K562 (cell line): ENCODE results near the gene HSD17B12. TPM values are rescaled to one million over a fixed set of nuclear protein-coding genes. Genes with fewer than 3 reads are reported as not detected.

Source experiments
- ATAC-seq: fragments of 200-7000 bp; cut with Tn5 transposase; 3 replicates; pipeline ENCODE4 v1.9.1; 2020; ENCODE audit warnings: moderate library complexity
- BruUV-seq: library from RNA; stranded (reverse); fragments of 400-500 nt; replicated peaks from 2 replicates; lab custom pipeline; 2021; lab: Mats Ljungman, UMichigan
- CTCF ChIA-PET: fragments of 300-600 bp; formaldehyde crosslinking; extraction: SDS; loops from one replicate; lab custom pipeline; 2021; ENCODE audit warnings: low intra/inter-chr PET ratio; lab: Yijun Ruan, JAX
- POLR2A ChIA-PET: fragments of 300-600, 350-650 bp; sonication (Branson Sonifier 250); formaldehyde crosslinking; extraction: SDS; loops from one replicate; lab custom pipeline; 2021; ENCODE audit warnings: antibody characterized with exemption, inconsistent platforms; lab: Yijun Ruan, JAX
- DNase-seq, 4 experiments: peaks; one replicate each; pipeline versions ENCODE4 v3.0.0 to v3.0.0-alpha.2; 2011 to 2018; ENCODE audit warnings: low spot score in 3 of 4, mixed read lengths in 3 of 4; ENCODE audit errors: extremely low read depth in 1 of 4
- FAIRE-seq: peaks from 2 replicates; lab custom pipeline; 2011; peaks lifted over from hg19 to GRCh38; lab: Jason Lieb, UNC
- H2AFZ ChIP-seq: 2 replicates; pipeline ENCODE4 v1.6.0; 2011; ENCODE audit warnings: low read depth, low read length, control low read depth, inconsistent platforms
- H3K27ac ChIP-seq: fragments of 200-600 bp; 3 replicates; pipeline ENCODE4 v1.8.0; 2011; ENCODE audit warnings: low read depth, mild to moderate bottlenecking, control low read depth, inconsistent platforms, low read length, moderate library complexity, mixed read lengths; ENCODE audit errors: extremely low read depth
- H3K27me3 ChIP-seq, 2 experiments: fragments of 300-600 bp in 1 of 2; 2 replicates in 1 of 2; 3 replicates in 1 of 2; pipeline versions ENCODE4 v1.6.0 to v1.8.0; 2011; ENCODE audit warnings: inconsistent platforms in 2 of 2, low read length in 2 of 2, mild to moderate bottlenecking in 1 of 2, mixed read lengths in 1 of 2, moderate library complexity in 1 of 2; ENCODE audit not compliant: control insufficient read depth in 2 of 2, insufficient read depth in 2 of 2
- H3K36me3 ChIP-seq: fragments of 300-600 bp; 3 replicates; pipeline ENCODE4 v1.8.0; 2011; ENCODE audit warnings: mild to moderate bottlenecking, low read length, inconsistent platforms; ENCODE audit not compliant: control insufficient read depth, insufficient read depth
- H3K4me1 ChIP-seq, 2 experiments: fragments of 200-600 bp in 1 of 2; replicated peaks in 1 of 2; 2 replicates in 1 of 2; 3 replicates in 1 of 2; pipeline versions ENCODE4 v1.5.1 to v1.8.0; 2011; ENCODE audit warnings: inconsistent platforms in 2 of 2, low read length in 2 of 2, mild to moderate bottlenecking in 1 of 2, mixed read lengths in 1 of 2, moderate library complexity in 1 of 2; ENCODE audit not compliant: control insufficient read depth in 2 of 2, insufficient read depth in 2 of 2
- H3K4me2 ChIP-seq: 2 replicates; pipeline ENCODE4 v1.6.1; 2011; ENCODE audit warnings: low read length, control low read depth, inconsistent platforms, mixed read lengths; ENCODE audit not compliant: insufficient read depth
- H3K4me3 ChIP-seq: fragments of 200-600 bp; sonication (generic), shearing (Covaris generic); 2 replicates; pipeline ENCODE4 v1.5.1; 2016; ENCODE audit warnings: control low read depth, inconsistent platforms
- H3K79me2 ChIP-seq: fragments of 200-600 bp; 3 replicates; pipeline ENCODE4 v1.8.0; 2011; ENCODE audit warnings: low read length, inconsistent platforms; ENCODE audit not compliant: control insufficient read depth, insufficient read depth
- H3K9ac ChIP-seq, 2 experiments: 2 replicates each; pipeline versions ENCODE4 v1.6.0 to v1.6.1; 2011; ENCODE audit warnings: low read depth in 2 of 2, low read length in 2 of 2, control low read depth in 1 of 2, inconsistent platforms in 1 of 2, mild to moderate bottlenecking in 1 of 2, mixed read lengths in 1 of 2; ENCODE audit not compliant: insufficient read depth in 1 of 2
- H3K9me1 ChIP-seq: one replicate; pipeline ENCODE4 v1.6.0; 2011; ENCODE audit warnings: inconsistent platforms, mild to moderate bottlenecking, low read length, moderate library complexity; ENCODE audit not compliant: control insufficient read depth, insufficient read depth
- H3K9me3 ChIP-seq: replicated peaks from 2 replicates; pipeline ENCODE4 v1.5.1; 2011; ENCODE audit warnings: low read depth, low read length, inconsistent platforms; ENCODE audit not compliant: control insufficient read depth, insufficient read depth
- H4K20me1 ChIP-seq: replicated peaks from 2 replicates; pipeline ENCODE4 v1.6.1; 2011; ENCODE audit warnings: low read length, inconsistent platforms, mixed read lengths; ENCODE audit not compliant: control insufficient read depth, insufficient read depth
- ARHGAP35 ChIP-seq: fragments of 450-650 bp; IDR thresholded peaks from 2 replicates; pipeline ENCODE4 v1.6.1; 2018; ENCODE audit not compliant: partially characterized antibody
- C11orf30 ChIP-seq: fragments of 450-650 bp; IDR thresholded peaks from 2 replicates; pipeline ENCODE4 v1.6.1; 2016; ENCODE audit warnings: low read depth, mild to moderate bottlenecking
- CBX2 ChIP-seq: fragments of 200-600 bp; sonication (generic); IDR thresholded peaks from one replicate; pipeline ENCODE4 v1.6.1; 2012; ENCODE audit warnings: mild to moderate bottlenecking, low read length, inconsistent platforms; ENCODE audit not compliant: insufficient read depth, poor library complexity, severe bottlenecking
- DMBX1 ChIP-seq: fragments of 250-450 bp; sonication (Bioruptor Pico); IDR thresholded peaks from 2 replicates; pipeline ENCODE4 v1.8.0; 2022; ENCODE audit warnings: inconsistent platforms, mild to moderate bottlenecking, moderate library complexity, borderline replicate concordance
- ETV1 ChIP-seq: fragments of 450-650 bp; conservative IDR thresholded peaks from 2 replicates; pipeline ENCODE4 v1.6.1; 2016; ENCODE audit warnings: missing genetic modification characterization, control low read depth, low read depth, missing compliant biosample characterization
- IRF2 ChIP-seq: sonication (generic); formaldehyde crosslinking; IDR thresholded peaks from 2 replicates; pipeline ENCODE4 v1.8.1; 2022; ENCODE audit warnings: mild to moderate bottlenecking, missing genetic modification reagents
- NCOA6 ChIP-seq: fragments of 450-650 bp; IDR thresholded peaks from 2 replicates; pipeline ENCODE4 v1.6.1; 2017; ENCODE audit warnings: mild to moderate bottlenecking
- NFE2 ChIP-seq: IDR thresholded peaks from 2 replicates; pipeline ENCODE4 v1.6.1; 2014; ENCODE audit warnings: antibody characterized with exemption, low read depth
- NFE2L1 ChIP-seq: fragments of 450-650 bp; IDR thresholded peaks from 2 replicates; pipeline ENCODE4 v1.6.1; 2016; ENCODE audit warnings: missing genetic modification characterization, low read depth, mild to moderate bottlenecking, missing compliant biosample characterization, moderate library complexity, borderline replicate concordance
- RBM39 ChIP-seq: fragments of 200-400 bp; formaldehyde crosslinking; optimal IDR thresholded peaks from 2 replicates; pipeline ENCODE3; 2018; ENCODE audit warnings: low read depth, low read length
- ZNF143 ChIP-seq: sonication (generic); formaldehyde crosslinking; IDR thresholded peaks from 2 replicates; pipeline ENCODE4 v1.9.0; 2022; ENCODE audit warnings: mild to moderate bottlenecking, missing genetic modification reagents
- ZNF316 ChIP-seq: fragments of 450-650 bp; IDR thresholded peaks from 2 replicates; pipeline ENCODE4 v1.6.1; 2016
- ZNF41 ChIP-seq: fragments of 250-450 bp; sonication (Bioruptor Pico); conservative IDR thresholded peaks from 2 replicates; pipeline ENCODE4 v1.4.0; 2020; ENCODE audit warnings: mild to moderate bottlenecking
- WGBS: fragments of 100-300 bp; shearing (Covaris generic); methylation state at CpG from one replicate; pipeline ENCODE4 v1.1.6; 2016; ENCODE audit warnings: low coverage, mixed read lengths; ENCODE audit not compliant: insufficient coverage; ENCODE audit errors: missing lambda C conversion rate; 5-methylcytosine and 5-hydroxymethylcytosine counted together
- in situ Hi-C: fragments of 300-500 bp; cut with MboI; formaldehyde crosslinking; loops from 4 replicates; pipeline ENCODE4 v1.15.0; 2018; ENCODE audit warnings: inconsistent platforms, mixed read lengths
- intact Hi-C: fragments of 100-400 bp; cut with micrococcal nuclease; formaldehyde crosslinking; loops from 2 replicates; pipeline ENCODE4 v1.14.2; 2022
- polyA plus RNA-seq, 8 experiments: library from polyadenylated mRNA; depleted of rRNA in 4 of 8; stranded (reverse) in 5 of 8; unstranded in 3 of 8; fragments of >200 nt; fragmentation: Nextera tagmentation in 2 of 8; fragmentation: Illumina TruSeq in 1 of 8; extraction: Ambion mirVana in 2 of 8; extraction: Trizol in 1 of 8; gene quantifications; 2 replicates each; pipeline versions ENCODE4 v1.2.1 to v1.2.3, GENCODE V29; 2011 to 2014; ENCODE audit warnings: inconsistent platforms in 1 of 8, missing spikeins in 1 of 8
- total RNA-seq, 7 experiments: library from RNA; depleted of rRNA in 6 of 7; stranded (reverse); fragments of >200 nt in 6 of 7; fragmentation: Illumina TruSeq in 2 of 7; extraction: Trizol in 2 of 7; gene quantifications; 2 replicates each; pipeline versions ENCODE4 v1.2.1 to v1.2.3, GENCODE V29; 2011 to 2021; ENCODE audit warnings: low replicate concordance in 1 of 7
- TF ChIP-seq, protein P1 (sequence below): fragments of 450-650 bp; conservative IDR thresholded peaks from 2 replicates; pipeline ENCODE4 v1.6.1; 2016; ENCODE audit warnings: missing genetic modification characterization, low read depth, mild to moderate bottlenecking, missing compliant biosample characterization, moderate library complexity

The HSD17B12 gene
- total and polyA plus RNA-seq, 9 of the 15 experiments (the other 6 are each of a cell fraction or from before 2014, with no cell fraction given), result 9.1 to 34.5 (median 23.3) TPM

- H3K79me2 ChIP-seq, result peaks cover 20% of the 10 kb centered on the region; the same call in 2 of the 3 replicates
- no TSS peak for BruUV-seq
- intact Hi-C loops, result no loop called here
- ChIA-PET CTCF (no interaction called here), POLR2A (no interaction called here)
- no peak overlapping the region for H3K4me2 ChIP-seq
- no peak overlapping the region for H3K9ac ChIP-seq
- H3K4me1 ChIP-seq, result peaks cover 12 to 47% of the 10 kb centered on the region in 2 experiments
- 64% methylated on average over 1 of the region's 1 CpG for WGBS
- no peak overlapping the region for H2AFZ ChIP-seq
- no peaks in the 10 kb centered on the region for H3K36me3 ChIP-seq
- ATAC-seq, result no peak
- DNase-seq, result no peak
- H3K4me3 ChIP-seq, result no peak overlapping the region
- H3K9me3 ChIP-seq, result no peaks in the 10 kb centered on the region
- in situ Hi-C loops, result no loop called here
- no peaks in the 10 kb centered on the region for H3K9me1 ChIP-seq
- H3K27ac ChIP-seq, result no peak overlapping the region
- no peak for FAIRE-seq
- H3K27me3 ChIP-seq, result no peaks in the 10 kb centered on the region
- H4K20me1 ChIP-seq, result no peaks in the 10 kb centered on the region
- TF ChIP-seq C11orf30 (peak; percentile 29; the same call in 1 of the 2 replicates), CBX2 (no peak), NFE2 (peak; percentile 61; the same call in 1 of the 2 replicates), ZNF41 (CRISPR knock-in tag) (no peak), RBM39 (no peak), NCOA6 (no peak), ZNF143 (CRISPR knock-in tag) (no peak), ZNF316 (peak; percentile 67), IRF2 (no peak), DMBX1 (no peak), NFE2L1 (peak; percentile 46; the same call in 1 of the 2 replicates), ARHGAP35 (no peak), ETV1 (no peak)
- TF ChIP-seq, protein P1, sequence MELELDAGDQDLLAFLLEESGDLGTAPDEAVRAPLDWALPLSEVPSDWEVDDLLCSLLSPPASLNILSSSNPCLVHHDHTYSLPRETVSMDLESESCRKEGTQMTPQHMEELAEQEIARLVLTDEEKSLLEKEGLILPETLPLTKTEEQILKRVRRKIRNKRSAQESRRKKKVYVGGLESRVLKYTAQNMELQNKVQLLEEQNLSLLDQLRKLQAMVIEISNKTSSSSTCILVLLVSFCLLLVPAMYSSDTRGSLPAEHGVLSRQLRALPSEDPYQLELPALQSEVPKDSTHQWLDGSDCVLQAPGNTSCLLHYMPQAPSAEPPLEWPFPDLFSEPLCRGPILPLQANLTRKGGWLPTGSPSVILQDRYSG, result no peak
Measured at GRCh38 chr11:43691806-43692205, 11.3 kb downstream of the HSD17B12 start.
